PC-9 (cell line): ENCODE measurements around the gene MRPL52. TPM values are rescaled to one million over a fixed set of nuclear protein-coding genes. Genes with fewer than 3 reads are reported as not detected.

Experiments
- Bru-seq: library from RNA; stranded (reverse); fragments of 400-500 nt; gene quantifications from one replicate; lab custom pipeline; 2021; lab: Mats Ljungman, UMichigan
- BruChase-seq, 2 experiments: library from RNA; stranded (reverse); fragments of 400-500 nt; gene quantifications; one replicate each; lab custom pipeline; 2021; lab: Mats Ljungman, UMichigan
- BruUV-seq: library from RNA; stranded (reverse); fragments of 400-500 nt; replicated peaks from 2 replicates; lab custom pipeline; 2021; lab: Mats Ljungman, UMichigan
- CTCF ChIA-PET: fragments of 300-600 bp; sonication (Branson Sonifier 250); formaldehyde crosslinking; loops from one replicate; lab custom pipeline; 2022; ENCODE audit warnings: antibody characterized with exemption; lab: Charles Lee
- POLR2A ChIA-PET: fragments of 300-600 bp; sonication (Branson Sonifier 250); formaldehyde crosslinking; loops from one replicate; lab custom pipeline; 2022; ENCODE audit warnings: antibody characterized with exemption; ENCODE audit not compliant: unreplicated experiment; lab: Charles Lee
- DNase-seq, 2 experiments: peaks; one replicate each; pipeline versions ENCODE4 v3.0.0 to v3.0.0-alpha.2; 2015 to 2022; ENCODE audit warnings: mixed read lengths in 1 of 2
- H2AFZ ChIP-seq: fragments of 200-600 bp; sonication (generic); 2 replicates; pipeline ENCODE4 v1.8.1; 2017; ENCODE audit warnings: antibody characterized with exemption
- H3F3A ChIP-seq: fragments of 200-600 bp; sonication (generic); 2 replicates; pipeline ENCODE4 v1.8.1; 2017; ENCODE audit warnings: antibody characterized with exemption, mild to moderate bottlenecking, low read depth; ENCODE audit not compliant: insufficient read depth
- H3K27ac ChIP-seq: fragments of 200-600 bp; sonication (generic); 2 replicates; pipeline ENCODE4 v1.6.1; 2016; ENCODE audit warnings: mixed run types
- H3K27me3 ChIP-seq: fragments of 200-600 bp; sonication (generic); 2 replicates; pipeline ENCODE4 v1.6.1; 2016; ENCODE audit warnings: low read depth, mixed run types; ENCODE audit not compliant: insufficient read depth
- H3K36me3 ChIP-seq: fragments of 200-600 bp; sonication (generic); 2 replicates; pipeline ENCODE4 v1.6.1; 2016; ENCODE audit warnings: low read depth, mixed run types
- H3K4me1 ChIP-seq: fragments of 200-600 bp; sonication (generic); replicated peaks from 2 replicates; pipeline ENCODE4 v1.6.1; 2016; ENCODE audit warnings: mixed run types; ENCODE audit not compliant: insufficient read depth
- H3K4me2 ChIP-seq: fragments of 200-600 bp; sonication (generic); 2 replicates; pipeline ENCODE4 v1.6.1; 2017; ENCODE audit warnings: mixed run types
- H3K4me3 ChIP-seq: fragments of 200-600 bp; sonication (generic); 2 replicates; pipeline ENCODE4 v1.6.1; 2016; ENCODE audit warnings: mixed run types
- H3K79me2 ChIP-seq: fragments of 200-600 bp; sonication (generic); 2 replicates; pipeline ENCODE4 v1.6.1; 2017; ENCODE audit warnings: low read depth, mixed run types
- H3K9me2 ChIP-seq: fragments of 200-600 bp; sonication (generic); 2 replicates; pipeline ENCODE4 v1.8.1; 2017; ENCODE audit warnings: mild to moderate bottlenecking; ENCODE audit not compliant: insufficient read depth
- H3K9me3 ChIP-seq: fragments of 200-600 bp; sonication (generic); 2 replicates; pipeline ENCODE4 v1.8.1; 2016; ENCODE audit warnings: low read depth; ENCODE audit not compliant: insufficient read depth
- H4K20me1 ChIP-seq: fragments of 200-600 bp; sonication (generic); 2 replicates; pipeline ENCODE4 v1.8.1; 2017; ENCODE audit not compliant: insufficient read depth
- EZH2 ChIP-seq: fragments of 200-600 bp; sonication (generic); IDR thresholded peaks from 2 replicates; pipeline ENCODE4 v1.8.0; 2017; ENCODE audit warnings: antibody characterized with exemption, low read depth
- intact Hi-C: fragments of 100-400 bp; cut with micrococcal nuclease; formaldehyde crosslinking; loops from one replicate; pipeline ENCODE4 v1.10.0; 2022; ENCODE audit not compliant: unreplicated experiment
- long read RNA-seq: library from polyadenylated mRNA; stranded (forward); transcript quantifications from one replicate; pipeline ENCODE4 v2.0.0, GENCODE V29; 2022
- total RNA-seq: library from RNA; stranded (reverse); gene quantifications from 2 replicates; pipeline ENCODE4 v1.2.3, GENCODE V29; 2021
- TF ChIP-seq, protein P1 (sequence below): fragments of 200-600 bp; sonication (generic); conservative IDR thresholded peaks from 2 replicates; pipeline ENCODE4 v1.6.1; 2017; ENCODE audit warnings: mixed run types, antibody characterized with exemption, mild to moderate bottlenecking, moderate library complexity

The MRPL52 gene
- 76.7 and 84.8 TPM in 2 replicates for total RNA-seq
- percentile 77 among the genes with signal in this experiment for Bru-seq, nascent RNA
- BruChase-seq, experiment 1, labeled RNA remaining after a 2-hour chase = percentile 85 among the genes with signal in this experiment
- percentile 80 among the genes with signal in this experiment for BruChase-seq, experiment 2, labeled RNA remaining after a 6-hour chase
- long read RNA-seq, transcript MRPL52-215 (5 exons, 398 nt) = minor isoform, 27 of 148 reads
- long read RNA-seq, transcript MRPL52-205 (5 exons, 411 nt) = minor isoform, 5 of 148 reads
- long read RNA-seq, transcript MRPL52-203 (5 exons, 1,111 nt) = minor isoform, 41 of 148 reads
- long read RNA-seq, transcript MRPL52-202 (5 exons, 1,118 nt) = major isoform, 49 of 148 reads
- long read RNA-seq, partial matches to known transcripts = 1 of 148 reads
- long read RNA-seq, other reads (novel, unspliced or antisense) = 16 of 148 reads

DNA sequence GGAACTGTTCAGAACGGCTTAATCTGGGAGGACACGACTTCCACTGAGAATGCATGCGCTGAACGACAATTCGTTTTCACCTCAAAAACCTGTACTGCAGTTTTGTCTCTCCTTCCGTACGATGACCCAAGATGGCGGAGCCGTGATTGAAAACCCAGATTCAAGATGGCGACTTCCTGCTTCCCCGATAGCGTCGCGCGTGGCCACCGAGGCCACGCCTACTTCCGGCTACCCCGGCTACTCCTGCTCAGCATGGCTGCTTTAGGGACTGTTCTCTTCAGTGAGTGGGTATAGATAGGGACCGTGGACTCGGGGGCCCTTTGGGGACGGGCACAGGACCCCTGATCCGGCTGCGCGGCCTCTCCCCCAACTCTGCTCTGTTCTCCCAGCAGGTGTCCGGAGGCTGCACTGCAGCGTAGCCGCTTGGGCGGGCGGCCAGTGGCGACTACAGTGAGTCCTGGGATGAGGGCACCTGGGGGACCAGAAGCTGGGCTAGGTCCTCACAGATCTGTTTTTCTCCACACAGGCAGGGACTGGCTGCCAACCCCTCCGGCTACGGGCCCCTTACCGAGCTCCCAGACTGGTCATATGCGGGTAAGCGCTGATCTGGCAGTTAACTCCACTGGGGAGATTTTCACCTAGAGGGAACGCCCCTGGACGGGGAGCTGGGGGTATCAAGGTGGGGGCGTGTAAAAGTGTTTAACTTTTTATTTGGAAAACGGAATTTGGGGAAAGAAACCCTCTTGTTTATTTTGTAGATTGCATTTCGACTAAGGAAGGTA, at the start of gene MRPL52:
TSS of gene MRPL52 (plus strand) at position 227 of the 782 bp plus-strand sequence. CDS start at position 253, 26 bp downstream.
- TF ChIP-seq, protein P1, sequence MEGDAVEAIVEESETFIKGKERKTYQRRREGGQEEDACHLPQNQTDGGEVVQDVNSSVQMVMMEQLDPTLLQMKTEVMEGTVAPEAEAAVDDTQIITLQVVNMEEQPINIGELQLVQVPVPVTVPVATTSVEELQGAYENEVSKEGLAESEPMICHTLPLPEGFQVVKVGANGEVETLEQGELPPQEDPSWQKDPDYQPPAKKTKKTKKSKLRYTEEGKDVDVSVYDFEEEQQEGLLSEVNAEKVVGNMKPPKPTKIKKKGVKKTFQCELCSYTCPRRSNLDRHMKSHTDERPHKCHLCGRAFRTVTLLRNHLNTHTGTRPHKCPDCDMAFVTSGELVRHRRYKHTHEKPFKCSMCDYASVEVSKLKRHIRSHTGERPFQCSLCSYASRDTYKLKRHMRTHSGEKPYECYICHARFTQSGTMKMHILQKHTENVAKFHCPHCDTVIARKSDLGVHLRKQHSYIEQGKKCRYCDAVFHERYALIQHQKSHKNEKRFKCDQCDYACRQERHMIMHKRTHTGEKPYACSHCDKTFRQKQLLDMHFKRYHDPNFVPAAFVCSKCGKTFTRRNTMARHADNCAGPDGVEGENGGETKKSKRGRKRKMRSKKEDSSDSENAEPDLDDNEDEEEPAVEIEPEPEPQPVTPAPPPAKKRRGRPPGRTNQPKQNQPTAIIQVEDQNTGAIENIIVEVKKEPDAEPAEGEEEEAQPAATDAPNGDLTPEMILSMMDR = no peak
- no peak for TF ChIP-seq EZH2
- Histone ChIP-seq H3K79me2 (peaks cover 11% of the 10 kb centered on the region; the same call in 1 of the 2 replicates), H3K4me2 (peak within 1 kb of the TSS; percentile 70), H3K4me3 (peak within 1 kb of the TSS; percentile 75), H3K9me3 (no peaks in the 10 kb centered on the region), H3K27me3 (no peaks in the 10 kb centered on the region), H3K36me3 (no peaks in the 10 kb centered on the region), H4K20me1 (no peaks in the 10 kb centered on the region), H3K4me1 (peaks cover 7% of the 10 kb centered on the region), H3K9me2 (no peaks in the 10 kb centered on the region), H2AFZ (peak within 1 kb of the TSS; percentile 82), H3F3A (no peaks in the 10 kb centered on the region), H3K27ac (peak within 1 kb of the TSS; percentile 65)
- POLR2A ChIA-PET = interaction anchor here (0.6 to 0.8 kb wide), 2 partner anchors 11 to 53 kb away, joined by 5 to 13 read pairs; partner anchors contain the start of gene REM2
- BruUV-seq = TSS peak; percentile 54
- CTCF ChIA-PET = interaction anchor here (0.5 to 0.7 kb wide), 3 partner anchors 20 to 188 kb away, joined by 3 to 9 read pairs (median 3); no protein-coding TSS in a partner anchor
- peak; percentile 60 to 68 for DNase-seq
- intact Hi-C loops = no loop called here

DNA sequence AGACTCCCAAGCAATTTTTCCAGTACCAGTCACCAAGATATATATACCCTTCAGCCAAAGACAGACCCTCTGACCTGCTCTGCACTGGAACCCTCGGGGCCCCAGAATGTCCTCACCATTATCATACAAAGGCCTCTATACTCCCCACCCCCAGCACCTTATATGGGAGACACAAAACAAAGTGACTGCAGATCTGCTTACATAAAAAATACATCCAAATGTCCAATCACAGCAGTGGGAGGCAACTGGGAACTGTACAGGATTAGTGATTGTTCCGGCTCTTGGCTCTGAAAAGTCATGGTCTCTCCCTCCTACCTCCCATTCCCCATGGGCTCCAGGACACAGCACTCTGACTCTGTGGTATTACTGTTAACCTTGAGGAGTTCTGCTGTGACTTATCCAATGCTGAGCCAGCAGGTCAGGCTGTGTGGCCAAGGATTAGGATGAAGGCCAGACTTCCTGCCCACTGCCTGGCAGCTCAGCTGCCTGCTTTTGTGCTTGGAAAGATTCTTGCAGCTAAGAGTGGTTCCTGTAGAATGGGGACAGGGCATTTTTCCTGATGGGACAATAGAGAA, 49.5 kb upstream of the MRPL52 start:
- no peak overlapping the region for H3K4me3 ChIP-seq
- BruUV-seq = no TSS peak
- no peak overlapping the region for H3K4me2 ChIP-seq
- CTCF ChIA-PET = no interaction called here
- H3K36me3 ChIP-seq = no peaks in the 10 kb centered on the region
- H3K9me2 ChIP-seq = no peaks in the 10 kb centered on the region
- no peak overlapping the region for H2AFZ ChIP-seq
- H4K20me1 ChIP-seq = no peaks in the 10 kb centered on the region
- POLR2A ChIA-PET = no interaction called here
- intact Hi-C loops = no loop called here
- no peaks in the 10 kb centered on the region for H3F3A ChIP-seq
- no peak for TF ChIP-seq EZH2
- TF ChIP-seq, protein P1 = no peak
- no peaks in the 10 kb centered on the region for H3K9me3 ChIP-seq
- H3K27ac ChIP-seq = no peak overlapping the region
- H3K79me2 ChIP-seq = no peaks in the 10 kb centered on the region
- DNase-seq = no peak
- H3K4me1 ChIP-seq = no peaks in the 10 kb centered on the region
- no peaks in the 10 kb centered on the region for H3K27me3 ChIP-seq

DNA sequence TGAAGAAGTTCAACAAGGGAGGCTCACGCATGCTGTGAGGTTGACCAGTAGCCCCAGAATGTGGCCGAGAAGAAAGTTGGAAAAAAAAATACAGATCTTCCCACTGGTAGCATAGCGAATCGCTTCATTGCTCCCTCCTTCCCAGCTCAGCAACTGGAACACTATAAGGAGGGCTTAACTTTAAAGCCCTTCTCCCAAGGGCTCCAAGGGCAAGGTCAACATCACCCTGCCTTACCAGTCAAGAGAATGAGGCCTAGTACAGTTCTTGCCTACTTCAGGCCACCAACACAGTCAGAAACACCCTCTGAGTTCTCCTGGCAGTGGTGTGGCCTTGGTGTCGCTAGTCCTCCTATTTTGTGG, 48.8 kb upstream of the MRPL52 start:
- Histone ChIP-seq H3K36me3 (no peaks in the 10 kb centered on the region), H3K27me3 (no peaks in the 10 kb centered on the region), H3K9me3 (no peaks in the 10 kb centered on the region), H3K4me3 (no peak overlapping the region), H3K79me2 (no peaks in the 10 kb centered on the region), H3K4me2 (no peak overlapping the region), H4K20me1 (no peaks in the 10 kb centered on the region), H3K9me2 (no peaks in the 10 kb centered on the region), H3F3A (no peaks in the 10 kb centered on the region), H3K4me1 (no peaks in the 10 kb centered on the region), H3K27ac (no peak overlapping the region), H2AFZ (no peak overlapping the region)
- CTCF ChIA-PET = interaction anchor here (0.7 to 1.2 kb wide), 2 partner anchors 72 to 186 kb away, joined by 3 to 4 read pairs; no protein-coding TSS in a partner anchor
- TF ChIP-seq, protein P1 = no peak
- no peak for TF ChIP-seq EZH2
- no TSS peak for BruUV-seq
- POLR2A ChIA-PET = interaction anchor here (0.7 kb wide), 1 partner anchor 402 kb away, joined by 4 read pairs; no protein-coding TSS in a partner anchor
- intact Hi-C loops = no loop called here
- no peak for DNase-seq
